Ovary (tissue), 9 donors: ENCODE data around the gene NPTN. TPM values are rescaled to one million over a fixed set of nuclear protein-coding genes. Genes with fewer than 3 reads are reported as not detected.

Experiments
- DNase-seq, 5 donors: peaks; one replicate each; pipeline ENCODE4 v3.0.0-alpha.2; 2019 to 2020
- H3K27ac ChIP-seq, 2 donors: fragments of 200-600 bp; one replicate each; pipeline versions ENCODE4 v1.5.1 to v1.8.0; 2019 to 2022
- H3K27me3 ChIP-seq: fragments of 200-600 bp; one replicate; pipeline ENCODE4 v1.8.0; 2022
- H3K36me3 ChIP-seq: fragments of 200-600 bp; sonication (generic); one replicate; pipeline ENCODE4 v1.5.1; 2019
- H3K4me1 ChIP-seq: one replicate; pipeline ENCODE4 v1.8.1; 2013; ENCODE audit warnings: mild to moderate bottlenecking, moderate library complexity; ENCODE audit not compliant: insufficient read depth
- H3K4me3 ChIP-seq: fragments of 200-600 bp; sonication (generic); one replicate; pipeline ENCODE4 v1.5.1; 2017
- H3K9me3 ChIP-seq, 2 donors: fragments of 200-600 bp in 1 of 2; sonication (generic) in 1 of 2; one replicate each; pipeline versions ENCODE4 v1.5.1 to v1.8.1; 2013 to 2019; ENCODE audit warnings: mild to moderate bottlenecking in 1 of 2, moderate library complexity in 1 of 2
- EP300 ChIP-seq: sonication (generic); formaldehyde crosslinking; IDR thresholded peaks from one replicate; pipeline ENCODE4 v1.6.1; 2017; ENCODE audit warnings: antibody characterized with exemption
- POLR2A ChIP-seq: fragments of 450-650 bp; IDR thresholded peaks from one replicate; pipeline ENCODE4 v1.6.1; 2017; ENCODE audit warnings: antibody characterized with exemption, mild to moderate bottlenecking, moderate library complexity
- WGBS, 3 donors: extraction: QIAGEN DNeasy Blood & Tissue Kit in 1 of 3; methylation state at CpG; one replicate each; pipeline versions ENCODE4 v1.1.5 to v1.1.7; 2013 to 2017; 5-methylcytosine and 5-hydroxymethylcytosine counted together
- intact Hi-C, 4 donors: fragments of 100-400 bp; cut with DNase I; formaldehyde crosslinking; loops; one replicate each; pipeline versions ENCODE4 v1.11.0 to v1.15.1; 2022 to 2023
- polyA plus RNA-seq, 2 donors: library from polyadenylated mRNA; stranded (reverse); fragments of 200-250 nt in 1 of 2; fragments of 350-450 nt in 1 of 2; fragmentation: Illumina TruSeq in 1 of 2; extraction: RNeasy Lipid Tissue Mini Kit (QIAGEN cat#74804) in 1 of 2; gene quantifications; one replicate each; pipeline ENCODE4 v1.2.3, GENCODE V29; 2013 to 2014
- total RNA-seq, 7 donors: library from RNA; depleted of rRNA in 2 of 7; stranded (reverse); fragments of >200 nt in 2 of 7; fragmentation: NEBNext Ultra II Directional in 3 of 7; extraction: Animal tissue kit (Norgen Biotek cat#: 25700) in 3 of 7; gene quantifications; one replicate each; pipeline versions ENCODE4 v1.1.0 to v1.2.4, GENCODE V29; 2016 to 2023
- TF ChIP-seq, protein P1 (sequence below), 3 donors: fragments of 450-650 bp in 2 of 3; fragments of 200-600 bp in 1 of 3; IDR thresholded peaks; one replicate each; pipeline versions ENCODE4 v1.5.1 to v1.8.0; 2016 to 2022; ENCODE audit warnings: antibody characterized with exemption in 3 of 3, mild to moderate bottlenecking in 1 of 3
- donor health status: DM: no; HTN: no; CAD: no; lungs with moderate emphysema.
- donor health status: DM: no; HTN: no; CAD: no.
- donor health status: Bipolar disorder and iron deficiency.
- donor health status: DM: yes; HTN: yes; CAD: no.
- donor health status: DM: no; HTN: no; CAD: no.
- donor health status: DM: yes; HTN: yes; CAD: no.

Gene NPTN
- total and polyA plus RNA-seq, 9 donors, result 39.2 to 245 (median 82.0) TPM

DNA sequence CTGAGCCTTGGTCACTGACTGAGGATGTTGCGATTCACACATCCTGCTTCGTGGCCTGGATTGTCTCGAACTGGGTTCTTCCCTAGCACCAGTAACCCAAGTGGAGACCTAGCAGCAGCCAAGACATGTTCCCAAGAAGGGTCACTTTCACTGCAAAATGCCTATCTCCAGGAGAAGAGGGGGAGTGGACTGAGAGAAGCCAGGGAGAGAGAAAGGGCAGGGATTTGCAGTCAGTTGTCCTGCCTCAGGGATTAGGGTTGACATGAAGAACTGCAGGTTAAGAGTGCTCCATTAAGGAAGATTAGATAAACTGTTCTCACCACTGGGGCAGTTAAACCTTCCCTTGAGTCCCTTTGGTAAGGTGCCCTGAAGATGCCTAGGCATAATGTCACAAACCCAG, 45.3 kb upstream of the NPTN start:
- Histone ChIP-seq H3K27ac (no peak overlapping the region), H3K36me3 (no peaks in the 10 kb centered on the region), H3K9me3 (no peaks in the 10 kb centered on the region), H3K4me3 (no peak overlapping the region), H3K27me3 (no peaks in the 10 kb centered on the region), H3K4me1 (peaks cover under 1% of the 10 kb centered on the region)
- 76 to 93% (median 88%) methylated on average over 3 of the region's 3 CpGs for WGBS, 3 donors
- TF ChIP-seq POLR2A (no peak), EP300 (no peak)
- TF ChIP-seq, protein P1, sequence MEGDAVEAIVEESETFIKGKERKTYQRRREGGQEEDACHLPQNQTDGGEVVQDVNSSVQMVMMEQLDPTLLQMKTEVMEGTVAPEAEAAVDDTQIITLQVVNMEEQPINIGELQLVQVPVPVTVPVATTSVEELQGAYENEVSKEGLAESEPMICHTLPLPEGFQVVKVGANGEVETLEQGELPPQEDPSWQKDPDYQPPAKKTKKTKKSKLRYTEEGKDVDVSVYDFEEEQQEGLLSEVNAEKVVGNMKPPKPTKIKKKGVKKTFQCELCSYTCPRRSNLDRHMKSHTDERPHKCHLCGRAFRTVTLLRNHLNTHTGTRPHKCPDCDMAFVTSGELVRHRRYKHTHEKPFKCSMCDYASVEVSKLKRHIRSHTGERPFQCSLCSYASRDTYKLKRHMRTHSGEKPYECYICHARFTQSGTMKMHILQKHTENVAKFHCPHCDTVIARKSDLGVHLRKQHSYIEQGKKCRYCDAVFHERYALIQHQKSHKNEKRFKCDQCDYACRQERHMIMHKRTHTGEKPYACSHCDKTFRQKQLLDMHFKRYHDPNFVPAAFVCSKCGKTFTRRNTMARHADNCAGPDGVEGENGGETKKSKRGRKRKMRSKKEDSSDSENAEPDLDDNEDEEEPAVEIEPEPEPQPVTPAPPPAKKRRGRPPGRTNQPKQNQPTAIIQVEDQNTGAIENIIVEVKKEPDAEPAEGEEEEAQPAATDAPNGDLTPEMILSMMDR (IDR thresholded peaks at IDR 0.05), result no peak
- DNase-seq, result no peak
- intact Hi-C loops, result loop anchor here in 2 of 4 donors (5.0 kb wide), 2 partner anchors 41 to 229 kb away; no protein-coding TSS in a partner anchor

DNA sequence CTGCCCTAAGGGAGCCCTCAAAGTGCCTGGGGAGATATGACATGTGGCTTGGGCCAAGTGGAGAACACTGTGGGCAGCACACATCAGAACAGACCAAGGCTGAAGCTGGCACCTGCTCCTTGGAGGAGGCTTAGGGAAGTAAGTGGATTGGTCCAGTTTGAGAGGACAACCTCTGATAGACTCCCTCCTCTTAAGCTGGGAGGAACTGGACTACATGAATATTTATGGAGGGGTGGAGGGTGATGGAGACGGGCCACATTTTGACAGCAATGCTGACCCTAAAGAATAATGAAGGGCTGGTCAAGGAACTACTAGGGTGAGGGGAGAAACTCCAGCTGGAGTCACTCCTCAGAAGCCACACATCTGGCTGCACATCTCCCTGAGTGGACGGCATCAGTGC, 44.5 kb upstream of the NPTN start:
- Histone ChIP-seq H3K4me3 (no peak overlapping the region), H3K36me3 (no peaks in the 10 kb centered on the region), H3K9me3 (no peaks in the 10 kb centered on the region), H3K27ac (no peak overlapping the region), H3K27me3 (no peaks in the 10 kb centered on the region), H3K4me1 (no peaks in the 10 kb centered on the region)
- intact Hi-C loops, result loop anchor here in 3 of 4 donors (2.0 to 5.0 kb wide), 3 partner anchors 21 to 230 kb away; no protein-coding TSS in a partner anchor
- no peak for DNase-seq
- 61 to 70% (median 65%) methylated on average over 2 of the region's 2 CpGs for WGBS, 3 donors
- TF ChIP-seq, protein P1 (IDR thresholded peaks at IDR 0.05), result no peak
- TF ChIP-seq POLR2A (no peak), EP300 (no peak)

DNA sequence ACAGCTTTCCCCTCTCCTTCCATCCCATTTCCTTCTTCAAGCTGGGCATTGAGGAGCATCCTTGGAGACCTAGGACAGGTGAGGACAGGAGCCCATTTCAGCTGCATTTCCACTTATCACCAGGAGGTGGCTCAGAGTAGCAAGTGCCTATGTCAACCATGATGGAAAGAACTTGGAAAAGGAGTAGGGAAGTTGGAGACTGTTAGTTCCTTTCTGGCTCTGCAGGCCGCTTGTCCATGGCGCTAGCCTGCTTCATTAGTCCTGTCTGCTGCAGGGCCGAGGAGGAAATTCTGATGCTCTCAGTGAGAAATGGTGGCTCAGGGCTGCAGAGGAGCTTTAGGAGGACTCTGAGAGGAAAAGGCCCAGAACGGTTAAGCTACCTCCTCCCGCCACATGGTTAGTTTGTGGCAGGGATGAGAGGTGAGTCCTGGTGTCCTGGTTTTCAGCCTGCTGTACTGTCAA, 44.0 kb upstream of the NPTN start:
- Histone ChIP-seq H3K4me1 (no peaks in the 10 kb centered on the region), H3K27me3 (no peaks in the 10 kb centered on the region), H3K27ac (no peak overlapping the region), H3K9me3 (no peaks in the 10 kb centered on the region), H3K4me3 (no peak overlapping the region), H3K36me3 (no peaks in the 10 kb centered on the region)
- DNase-seq, result peak; percentile 55 to 80 (median 65)
- 37 to 41% (median 39%) methylated on average over 5 of the region's 5 CpGs for WGBS, 3 donors
- intact Hi-C loops, result loop anchor here in 3 of 4 donors (2.0 to 5.0 kb wide), 3 partner anchors 22 to 230 kb away; no protein-coding TSS in a partner anchor
- TF ChIP-seq EP300 (no peak), POLR2A (no peak)
- TF ChIP-seq, protein P1 (IDR thresholded peaks at IDR 0.05), result peak; percentile 67 to 88 (median 83)

DNA sequence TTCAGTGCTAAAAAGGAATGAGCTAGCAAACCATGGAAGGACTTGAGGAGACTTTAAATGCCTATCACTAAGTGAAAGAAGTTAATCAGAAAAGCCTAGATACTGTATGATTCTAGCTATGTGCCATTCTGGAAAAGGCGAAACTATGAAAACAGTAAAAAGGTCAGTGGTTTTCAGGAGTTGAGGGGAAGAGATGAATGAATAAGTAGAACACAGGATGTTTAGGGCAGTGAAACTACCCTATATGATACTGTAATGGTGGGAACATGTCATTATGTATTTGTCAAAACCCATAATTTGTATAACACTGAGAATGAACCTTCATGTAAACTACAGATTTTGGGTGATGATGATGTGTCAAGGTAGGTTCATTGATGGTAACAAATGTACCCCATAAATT, 41.4 kb upstream of the NPTN start:
- H3K27ac ChIP-seq, result no peak overlapping the region
- no peaks in the 10 kb centered on the region for H3K27me3 ChIP-seq
- H3K36me3 ChIP-seq, result no peaks in the 10 kb centered on the region
- no peaks in the 10 kb centered on the region for H3K9me3 ChIP-seq
- intact Hi-C loops, result no loop called here
- no peak for DNase-seq
- WGBS, 3 donors, result 91 to 97% (median 93%) methylated on average over 1 of the region's 1 CpG
- TF ChIP-seq, protein P1 (IDR thresholded peaks at IDR 0.05), result no peak
- TF ChIP-seq EP300 (no peak), POLR2A (no peak)
- H3K4me3 ChIP-seq, result no peak overlapping the region
- H3K4me1 ChIP-seq, result no peaks in the 10 kb centered on the region
